Skin of body (tissue), 2 donors: ENCODE data around the gene ZDHHC13. TPM values are rescaled to one million over a fixed set of nuclear protein-coding genes. Genes with fewer than 3 reads are reported as not detected.

Experiments used
- DNase-seq: peaks from one replicate; lab custom pipeline; 2025; lab: John Stamatoyannopoulos, UW
- total RNA-seq: library from RNA; depleted of rRNA; stranded (reverse); fragments of >200 nt; gene quantifications from one replicate; pipeline ENCODE4 v1.2.3, GENCODE V29; 2014

Gene ZDHHC13
- total RNA-seq, 1 donor from 2014 or later = 18.2 TPM

- DNase-seq = no peak
Observed at GRCh38 chr11:19164230-19164855, 47.4 kb downstream of the ZDHHC13 start.

DNA sequence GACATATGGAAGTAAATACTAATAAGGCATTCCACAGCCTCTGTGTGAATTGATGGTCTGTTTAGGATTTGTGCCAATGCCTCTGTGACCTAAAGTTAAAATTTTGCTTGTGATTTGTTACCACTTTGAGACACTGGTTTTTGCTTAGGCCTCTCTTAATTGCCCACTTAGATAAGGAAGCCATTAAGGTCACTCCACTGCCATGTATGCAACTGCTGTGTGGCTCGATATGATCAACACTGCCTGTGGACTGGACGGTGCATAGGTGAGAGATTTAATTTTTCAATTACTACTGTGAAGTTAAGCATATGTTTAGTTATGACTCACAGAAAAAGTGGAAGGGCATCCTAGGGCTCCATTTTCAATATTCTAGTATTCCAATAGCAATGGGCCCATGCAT is 47.9 kb downstream of the ZDHHC13 start:
- DNase-seq = no peak

DNA sequence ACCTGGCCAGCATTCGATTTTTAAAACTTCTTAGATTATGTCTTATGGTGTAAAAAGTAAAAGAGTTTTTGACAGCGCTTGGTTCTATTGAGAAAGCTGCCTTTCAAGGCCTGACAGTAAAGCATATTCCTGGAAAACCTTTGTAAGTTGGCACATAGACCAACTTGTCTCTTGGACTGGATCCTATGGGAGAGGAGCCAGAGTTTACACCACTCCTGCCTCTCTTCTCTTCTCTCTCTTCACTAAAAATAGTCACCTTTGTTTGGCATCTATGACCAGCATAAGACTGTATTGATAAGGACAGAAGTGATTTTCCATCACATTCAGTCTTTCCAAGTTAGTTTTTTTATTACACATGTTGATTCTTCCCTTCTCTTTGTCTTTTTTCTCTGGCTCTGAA is 51.1 kb downstream of the ZDHHC13 start:
- DNase-seq = no peak

- DNase-seq = no peak
Observed at GRCh38 chr11:19173004-19173689, 56.2 kb downstream of the ZDHHC13 start.

- DNase-seq = no peak
Observed at GRCh38 chr11:19173964-19174638, 57.1 kb downstream of the ZDHHC13 start.

GRCh38 chr11:19176629-19177186 is 59.7 kb downstream of the ZDHHC13 start:
- DNase-seq = no peak

DNA sequence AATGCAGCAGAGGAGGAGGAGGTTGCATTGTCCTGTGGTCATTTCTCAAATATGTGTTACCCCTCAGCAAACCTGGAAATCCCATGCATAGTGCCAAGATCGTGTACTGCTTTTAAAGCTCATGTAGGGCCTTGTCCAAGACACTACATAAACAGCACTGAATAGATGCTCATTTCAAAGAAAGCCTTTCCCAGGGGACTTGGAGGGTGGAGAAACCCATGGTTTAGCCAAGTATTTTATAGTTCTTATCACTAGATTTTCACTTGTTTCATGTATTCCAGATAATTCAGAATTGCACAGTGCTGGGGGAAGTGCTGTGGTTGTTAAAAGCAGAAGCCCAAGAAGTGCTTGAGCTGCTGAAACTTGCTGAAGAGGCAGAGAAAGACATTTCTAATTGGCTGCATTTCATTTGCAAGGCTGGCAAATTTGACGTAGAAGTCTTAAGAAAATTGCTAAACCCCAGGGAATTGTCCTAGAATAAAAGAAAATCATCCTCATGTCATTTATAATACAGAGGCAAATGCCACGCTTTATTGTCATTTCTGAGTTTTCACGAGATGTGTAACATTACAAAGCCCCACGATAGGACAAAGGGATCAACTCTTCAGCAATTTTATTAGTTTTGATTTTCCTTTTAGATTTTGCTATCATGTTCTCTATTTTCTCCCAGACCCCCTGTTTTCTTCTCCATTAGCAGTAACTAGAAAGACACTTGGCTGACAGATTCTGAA is 64.7 kb downstream of the ZDHHC13 start:
- peak; percentile 37 for DNase-seq

DNA sequence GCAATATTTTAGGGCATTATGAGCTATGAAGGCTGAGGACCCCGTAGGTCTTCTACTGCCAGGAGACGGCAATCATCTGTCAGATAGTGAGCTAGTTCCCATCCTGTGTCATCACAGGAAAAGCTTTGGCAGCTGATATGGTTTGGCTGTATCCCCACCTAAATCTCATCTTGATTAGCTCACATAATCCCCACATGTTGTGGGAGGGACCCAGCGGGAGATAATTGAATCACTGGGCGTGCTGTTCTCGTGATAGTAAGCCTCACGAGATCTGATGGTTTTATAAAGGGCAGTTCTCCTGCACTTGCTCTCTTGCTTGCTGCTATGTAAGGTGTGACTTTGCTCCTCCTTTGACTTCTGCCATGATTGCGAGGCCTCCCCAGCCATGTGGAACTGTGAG is 66.7 kb downstream of the ZDHHC13 start:
- DNase-seq = peak; percentile 42

GRCh38 chr11:19185036-19185435 is 68.1 kb downstream of the ZDHHC13 start:
- no peak for DNase-seq

DNA sequence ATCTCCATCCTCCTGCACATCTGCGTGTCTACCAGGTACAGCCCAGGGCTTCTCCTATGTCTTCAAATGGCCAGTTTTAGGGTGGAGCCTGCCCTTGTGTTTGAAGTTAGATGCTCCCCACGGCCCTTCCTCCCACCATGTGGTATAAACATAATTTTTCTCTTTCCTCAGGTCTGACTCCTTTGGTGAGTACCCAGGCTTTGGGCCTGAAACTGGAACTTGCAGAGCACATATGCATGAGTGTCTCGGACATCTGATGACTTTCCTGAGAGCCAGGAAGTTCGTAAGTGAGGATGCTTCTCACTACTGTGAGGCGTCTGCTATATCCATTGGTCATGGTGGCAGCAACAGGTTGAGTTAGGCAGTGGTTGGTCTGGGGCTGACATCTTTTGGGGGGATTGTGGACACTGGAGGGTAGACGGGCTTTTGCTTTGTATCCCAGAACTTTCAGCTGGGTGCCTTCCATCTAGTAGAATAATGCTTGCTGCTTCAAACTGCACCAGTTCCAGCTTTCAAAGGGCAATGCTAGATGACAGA is 68.6 kb downstream of the ZDHHC13 start:
- DNase-seq = no peak

- DNase-seq = no peak
Observed at GRCh38 chr11:19187114-19187832, 70.3 kb downstream of the ZDHHC13 start.

DNA sequence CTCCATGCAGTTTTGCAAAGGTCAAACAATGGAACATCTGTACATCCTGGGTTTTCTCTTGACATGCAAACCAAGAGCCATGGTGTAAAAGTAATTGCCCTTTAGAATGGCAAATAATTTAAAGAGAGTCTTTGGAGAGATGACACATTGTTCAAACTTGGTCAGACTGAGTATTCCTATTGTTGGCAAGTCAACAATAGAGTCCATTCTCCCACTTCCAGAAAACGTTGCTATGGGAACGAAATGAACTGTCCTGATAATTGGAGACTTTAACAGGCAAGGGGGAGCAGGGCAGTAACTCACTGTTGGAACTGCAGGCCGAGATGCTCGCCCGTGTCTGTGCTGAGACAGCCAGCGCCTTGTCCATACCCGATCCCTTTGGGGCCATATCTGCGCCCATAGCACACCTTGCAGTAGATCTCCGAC is 70.9 kb downstream of the ZDHHC13 start:
- no peak for DNase-seq

GRCh38 chr11:19191530-19192169 is 74.7 kb downstream of the ZDHHC13 start:
- DNase-seq = no peak

DNA sequence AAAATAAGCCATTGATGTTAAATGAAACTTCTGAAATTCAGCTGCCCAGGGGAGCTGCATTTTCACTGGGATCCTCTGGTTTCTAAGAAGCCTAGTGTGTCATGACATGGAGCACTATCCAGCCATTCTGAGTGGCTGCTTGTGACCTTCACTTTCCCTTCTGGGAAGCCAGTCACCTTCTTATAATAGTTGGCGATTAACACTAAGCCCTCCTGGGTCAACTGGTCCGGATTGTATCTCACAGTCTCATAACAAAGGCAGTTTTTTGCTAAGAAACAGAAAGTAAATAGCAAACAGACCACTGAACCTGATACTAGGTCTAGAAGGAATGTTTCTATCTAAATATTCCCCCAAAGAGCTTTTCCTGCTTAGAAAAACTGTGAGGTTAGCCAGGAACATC is 76.9 kb downstream of the ZDHHC13 start:
- no peak for DNase-seq

- DNase-seq = no peak
Observed at GRCh38 chr11:19194620-19195308, 77.8 kb downstream of the ZDHHC13 start.

- DNase-seq = no peak
Observed at GRCh38 chr11:19196432-19196831, 79.5 kb downstream of the ZDHHC13 start.

- DNase-seq = no peak
Observed at GRCh38 chr11:19199048-19199447, 82.1 kb downstream of the ZDHHC13 start.

- DNase-seq = no peak
Observed at GRCh38 chr11:19199771-19200170, 82.8 kb downstream of the ZDHHC13 start.

DNA sequence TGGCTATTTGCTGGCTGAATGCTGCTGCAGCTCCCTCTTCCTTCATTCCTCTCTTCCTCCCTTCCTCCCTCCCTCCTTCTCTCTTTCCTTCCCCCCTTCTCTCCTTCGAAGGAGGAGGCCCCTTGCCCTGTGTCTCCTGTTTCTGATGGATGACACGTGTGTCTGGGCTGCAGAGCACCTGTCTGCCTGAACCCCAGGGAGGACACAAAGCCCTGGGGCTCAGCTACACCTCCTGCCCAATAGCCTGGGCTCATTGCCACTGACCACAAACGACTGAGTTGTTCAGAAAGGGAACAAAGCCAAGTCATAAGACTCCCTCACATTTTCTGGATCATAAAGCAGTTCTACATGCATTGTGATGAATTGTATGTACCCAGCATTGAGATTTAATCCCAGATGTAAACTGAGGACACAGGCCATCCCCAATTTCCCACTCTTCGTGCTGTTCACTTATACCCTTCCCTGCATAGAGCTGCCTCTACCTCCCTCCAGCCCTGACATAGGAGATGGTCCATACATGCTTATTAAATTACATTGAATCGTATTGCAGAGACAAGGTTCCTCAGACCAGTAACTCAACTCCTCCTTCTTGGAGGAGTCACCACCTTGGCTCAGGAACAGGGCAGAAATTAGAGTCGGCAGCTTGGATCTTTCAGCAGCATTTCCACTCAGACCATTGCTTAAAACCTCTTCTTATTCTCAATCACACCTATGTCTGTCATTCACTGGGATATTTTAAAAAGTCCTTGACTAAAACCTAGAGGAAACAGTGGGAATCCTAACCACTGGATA is 83.6 kb downstream of the ZDHHC13 start:
- no peak for DNase-seq
